Endothelial cell of umbilical vein (primary cell): Measurements from ENCODE around the gene TSPAN10. TPM values are rescaled to one million over a fixed set of nuclear protein-coding genes. Genes with fewer than 3 reads are reported as not detected.

ENCODE experiments used
- BruUV-seq: library from RNA; stranded (reverse); fragments of 400-500 nt; replicated peaks from 2 replicates; lab custom pipeline; 2021; lab: Mats Ljungman, UMichigan
- CTCF ChIA-PET: fragments of 300-600, 350-600 bp; sonication (Branson Sonifier 250); formaldehyde crosslinking; loops from one replicate; lab custom pipeline; 2021; ENCODE audit warnings: antibody characterized with exemption, inconsistent platforms; lab: Charles Lee
- POLR2A ChIA-PET: fragments of 300-600, 350-600 bp; sonication (Branson Sonifier 250); formaldehyde crosslinking; loops from one replicate; lab custom pipeline; 2021; ENCODE audit warnings: antibody characterized with exemption, inconsistent platforms; lab: Charles Lee
- DNase-seq: peaks from one replicate; pipeline ENCODE4 v3.0.0-alpha.2; 2011; ENCODE audit warnings: low read depth, low spot score
- FAIRE-seq: peaks from 2 replicates; lab custom pipeline; 2011; peaks lifted over from hg19 to GRCh38; lab: Jason Lieb, UNC
- H2AFZ ChIP-seq: 2 replicates; pipeline ENCODE4 v1.6.0; 2012; ENCODE audit warnings: low read depth, low read length, control low read depth, inconsistent platforms
- H3K27ac ChIP-seq: 2 replicates; pipeline ENCODE4 v1.5.1; 2011; ENCODE audit warnings: low read depth, mild to moderate bottlenecking, control low read depth, low read length, moderate library complexity; ENCODE audit not compliant: insufficient read depth
- H3K27me3 ChIP-seq, 2 experiments: 2 replicates each; pipeline versions ENCODE4 v1.6.0 to v1.6.1; 2011; ENCODE audit warnings: low read length in 2 of 2, mixed read lengths in 1 of 2; ENCODE audit not compliant: control insufficient read depth in 2 of 2, insufficient read depth in 2 of 2
- H3K36me3 ChIP-seq, 2 experiments: 2 replicates in 1 of 2; 3 replicates in 1 of 2; pipeline ENCODE4 v1.5.1; 2011; ENCODE audit warnings: low read length in 2 of 2, mild to moderate bottlenecking in 1 of 2, moderate library complexity in 1 of 2; ENCODE audit not compliant: control insufficient read depth in 2 of 2, insufficient read depth in 2 of 2; ENCODE audit errors: extremely low read depth in 1 of 2
- H3K4me1 ChIP-seq: 3 replicates; pipeline ENCODE4 v1.5.1; 2011; ENCODE audit warnings: mild to moderate bottlenecking, low read length; ENCODE audit not compliant: control insufficient read depth, insufficient read depth; ENCODE audit errors: extremely low read depth
- H3K4me2 ChIP-seq: 2 replicates; pipeline ENCODE4 v1.6.1; 2011; ENCODE audit warnings: low read length, control low read depth, mixed read lengths; ENCODE audit not compliant: insufficient read depth
- H3K4me3 ChIP-seq, 3 experiments: fragments of 200-600 bp in 1 of 3; sonication (generic), shearing (Covaris generic) in 1 of 3; replicated peaks in 1 of 3; 2 replicates each; pipeline ENCODE4 v1.5.1; 2011 to 2016; ENCODE audit warnings: control low read depth in 3 of 3, low read length in 3 of 3, mild to moderate bottlenecking in 2 of 3, inconsistent platforms in 1 of 3, low read depth in 1 of 3, moderate library complexity in 1 of 3; ENCODE audit not compliant: insufficient read depth in 1 of 3
- H3K79me2 ChIP-seq: 2 replicates; pipeline ENCODE4 v1.6.0; 2012; ENCODE audit warnings: low read length, inconsistent platforms; ENCODE audit not compliant: control insufficient read depth, insufficient read depth
- H3K9ac ChIP-seq: replicated peaks from 2 replicates; pipeline ENCODE3; 2011; ENCODE audit warnings: low read length, control low read depth; ENCODE audit not compliant: insufficient read depth; ENCODE audit errors: extremely low read depth
- H3K9me1 ChIP-seq: replicated peaks from 3 replicates; pipeline ENCODE4 v1.6.0; 2011; ENCODE audit warnings: mild to moderate bottlenecking, low read length; ENCODE audit not compliant: control insufficient read depth, insufficient read depth; ENCODE audit errors: extremely low read depth
- H3K9me3 ChIP-seq: replicated peaks from 2 replicates; pipeline ENCODE4 v1.5.1; 2012; ENCODE audit warnings: low read length, inconsistent platforms; ENCODE audit not compliant: control insufficient read depth, insufficient read depth
- H4K20me1 ChIP-seq: replicated peaks from 2 replicates; pipeline ENCODE3; 2011; ENCODE audit warnings: mild to moderate bottlenecking, low read length; ENCODE audit not compliant: control insufficient read depth, insufficient read depth; ENCODE audit errors: extremely low read depth
- CTCF ChIP-seq, 2 donors: IDR thresholded peaks; 1 replicate in 1 of 2; 2 replicates in 1 of 2; pipeline ENCODE4 v1.5.1; 2011; ENCODE audit warnings: low read length in 2 of 2, mild to moderate bottlenecking in 2 of 2, moderate library complexity in 2 of 2, control low read depth in 1 of 2, inconsistent platforms in 1 of 2, low read depth in 1 of 2; ENCODE audit not compliant: insufficient read depth in 1 of 2; ENCODE audit errors: extremely low read depth in 1 of 2
- EZH2 ChIP-seq: IDR thresholded peaks from 2 replicates; pipeline ENCODE4 v1.6.1; 2012; ENCODE audit warnings: borderline replicate concordance, low read depth, mild to moderate bottlenecking, moderate library complexity, low read length, inconsistent platforms; ENCODE audit not compliant: severe bottlenecking
- FOS ChIP-seq: IDR thresholded peaks from 2 replicates; pipeline ENCODE4 v1.6.1; 2011; ENCODE audit warnings: mild to moderate bottlenecking, low read length, moderate library complexity, borderline replicate concordance; ENCODE audit not compliant: insufficient read depth
- GATA2 ChIP-seq: IDR thresholded peaks from 2 replicates; pipeline ENCODE4 v1.7.0; 2011; ENCODE audit warnings: low read depth, mild to moderate bottlenecking, moderate library complexity, mixed read lengths, low read length; ENCODE audit not compliant: insufficient read length, insufficient read depth
- JUN ChIP-seq: IDR thresholded peaks from 2 replicates; pipeline ENCODE4 v1.6.1; 2011; ENCODE audit warnings: borderline replicate concordance, low read depth; ENCODE audit not compliant: insufficient read length, insufficient read depth
- MAX ChIP-seq: IDR thresholded peaks from 2 replicates; pipeline ENCODE4 v1.6.1; 2011; ENCODE audit not compliant: insufficient read depth, insufficient read length
- MYC ChIP-seq: IDR thresholded peaks from one replicate; pipeline ENCODE4 v1.6.1; 2011; ENCODE audit warnings: mild to moderate bottlenecking, low read depth, low read length
- POLR2A ChIP-seq: IDR thresholded peaks from 2 replicates; pipeline ENCODE4 v1.6.1; 2012; ENCODE audit warnings: low read depth, mild to moderate bottlenecking, control low read depth, low read length
- POLR2AphosphoS5 ChIP-seq: IDR thresholded peaks from 2 replicates; pipeline ENCODE4 v1.6.1; 2012; ENCODE audit warnings: low read depth, mild to moderate bottlenecking, control low read depth, low read length, moderate library complexity; ENCODE audit not compliant: insufficient read depth
- dilution Hi-C: fragments of 300-500 bp; cut with MboI; formaldehyde crosslinking; loops from one replicate; pipeline ENCODE4 v1.15.0; 2019; ENCODE audit warnings: low sequenced_read_pairs; ENCODE audit not compliant: extremely low pct_ligation_motif_present
- intact Hi-C: fragments of 100-400 bp; cut with micrococcal nuclease; formaldehyde crosslinking; loops from one replicate; pipeline ENCODE4 v1.10.0; 2022
- polyA plus RNA-seq, 4 experiments: library from polyadenylated mRNA; depleted of rRNA in 3 of 4; stranded (reverse) in 3 of 4; unstranded in 1 of 4; fragments of >200 nt; gene quantifications; 2 replicates each; pipeline versions ENCODE4 v1.2.1 to v1.2.3, GENCODE V29; 2011 to 2012; ENCODE audit warnings: missing spikeins in 1 of 4
- total RNA-seq: library from RNA; stranded (reverse); gene quantifications from 2 replicates; pipeline ENCODE4 v1.2.3, GENCODE V29; 2021

The TSPAN10 gene
- total and polyA plus RNA-seq, 2 donors (not counting 3 experiments of a cell fraction or from before 2014, with no cell fraction given): 0.91 to 1.1 TPM

DNA sequence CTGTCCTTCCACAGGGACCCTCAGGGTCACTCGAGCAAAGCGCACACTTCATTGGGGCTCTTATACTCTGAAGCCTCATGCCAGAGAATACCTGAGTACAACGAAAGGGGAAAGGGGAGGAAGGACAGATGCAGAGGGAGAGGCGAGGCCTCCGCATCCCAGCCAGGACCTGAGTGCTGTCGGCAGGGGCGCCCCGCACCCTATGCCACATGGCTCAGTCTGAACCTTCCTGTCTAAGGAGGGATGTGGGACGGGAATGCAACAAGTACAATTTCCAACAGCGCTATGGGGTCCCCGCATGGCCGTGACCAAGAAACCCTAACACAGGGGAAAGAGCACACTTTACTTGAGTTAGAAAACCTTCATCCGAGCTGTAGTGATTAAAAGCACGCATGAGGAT lies 45.0 kb upstream of the TSPAN10 start:
- Histone ChIP-seq H3K4me3 (no peak overlapping the region), H3K9ac (no peak overlapping the region), H3K4me1 (no peaks in the 10 kb centered on the region), H2AFZ (no peak overlapping the region), H3K9me1 (no peaks in the 10 kb centered on the region), H3K79me2 (peaks cover 3% of the 10 kb centered on the region), H3K36me3 (peaks cover 31 to 47% of the 10 kb centered on the region in 2 experiments), H4K20me1 (no peaks in the 10 kb centered on the region), H3K9me3 (no peaks in the 10 kb centered on the region), H3K27me3 (no peaks in the 10 kb centered on the region), H3K4me2 (no peak overlapping the region), H3K27ac (no peak overlapping the region)
- POLR2A ChIA-PET: no interaction called here
- CTCF ChIA-PET: no interaction called here
- dilution Hi-C loops (no loop called here), intact Hi-C loops (no loop called here)
- no TSS peak for BruUV-seq
- no peak for TF ChIP-seq GATA2
- no peak for TF ChIP-seq POLR2A
- TF ChIP-seq EZH2: no peak
- TF ChIP-seq CTCF (IDR thresholded peaks at IDR 0.05; ENCODE audit: extremely low read depth in 1 of 2, insufficient read depth in 1 of 2, low read depth in 1 of 2, low read length in 2 of 2): no peak
- TF ChIP-seq FOS: no peak
- TF ChIP-seq JUN: no peak
- TF ChIP-seq MAX: no peak
- TF ChIP-seq POLR2AphosphoS5: no peak
- no peak for TF ChIP-seq MYC
- DNase-seq: no peak
- FAIRE-seq: no peak
